ENCODE results near the gene GPR146. TPM values are rescaled to one million over a fixed set of nuclear protein-coding genes. Genes with fewer than 3 reads are reported as not detected.

Gene GPR146
- total RNA-seq, 1 donor from 2014 or later: 5.2 TPM

GRCh38 chr7:1104516-1105179 lies 60.3 kb downstream of the GPR146 start:
- H3K4me1 ChIP-seq (ENCODE audit: control insufficient read depth in 3 of 3, insufficient read depth in 3 of 3, low read length in 3 of 3): peaks cover 18 to 38% (median 28%) of the 10 kb centered on the region in 3 donors
- H3K4me3 ChIP-seq (ENCODE audit: low read length in 3 of 3): no peak overlapping the region
- no peaks in the 10 kb centered on the region for H3K9me3 ChIP-seq (ENCODE audit: control insufficient read depth in 3 of 3, low read length in 3 of 3)
- H3K9ac ChIP-seq (ENCODE audit: low read depth in 1 of 3, low read length in 3 of 3): peak overlapping the region in 1 of 3 donors; percentile 25
- no peaks in the 10 kb centered on the region for H3K36me3 ChIP-seq (ENCODE audit: control insufficient read depth in 3 of 3, insufficient read depth in 3 of 3, low read length in 3 of 3)
- peaks cover 0 to 3% (median 0%) of the 10 kb centered on the region in 3 donors for H3K27me3 ChIP-seq (ENCODE audit: control insufficient read depth in 3 of 3, insufficient read depth in 3 of 3, low read length in 3 of 3)
- no peak overlapping the region for H3K27ac ChIP-seq (ENCODE audit: low read depth, low read length)

DNA sequence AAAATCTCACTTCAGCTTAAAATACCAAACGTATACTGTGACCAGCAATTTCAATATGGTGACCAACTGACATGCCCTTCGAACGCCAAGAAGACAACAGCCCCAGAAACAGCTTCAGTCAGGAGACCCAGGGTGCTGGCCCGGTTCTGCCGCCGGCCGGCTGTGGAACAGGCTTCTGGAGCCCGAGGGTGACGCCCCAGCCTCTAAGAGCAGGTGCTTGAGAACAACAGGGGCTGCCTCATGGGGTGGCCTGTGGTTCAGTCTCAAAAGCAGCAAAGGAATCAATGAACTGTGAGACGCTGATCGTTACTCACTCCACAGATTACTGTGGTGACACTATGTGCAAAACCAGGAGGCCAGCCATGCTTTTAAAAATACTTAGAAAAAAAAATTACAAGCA lies 60.8 kb downstream of the GPR146 start:
- H3K36me3 ChIP-seq (ENCODE audit: control insufficient read depth in 3 of 3, insufficient read depth in 3 of 3, low read length in 3 of 3): no peaks in the 10 kb centered on the region
- peaks cover 18 to 38% (median 28%) of the 10 kb centered on the region in 3 donors for H3K4me1 ChIP-seq (ENCODE audit: control insufficient read depth in 3 of 3, insufficient read depth in 3 of 3, low read length in 3 of 3)
- no peaks in the 10 kb centered on the region for H3K9me3 ChIP-seq (ENCODE audit: control insufficient read depth in 3 of 3, low read length in 3 of 3)
- H3K27me3 ChIP-seq (ENCODE audit: control insufficient read depth in 3 of 3, insufficient read depth in 3 of 3, low read length in 3 of 3): peaks cover 0 to 3% (median 0%) of the 10 kb centered on the region in 3 donors
- no peak overlapping the region for H3K4me3 ChIP-seq (ENCODE audit: low read length in 3 of 3)
- H3K27ac ChIP-seq (ENCODE audit: low read depth, low read length): no peak overlapping the region
- peak overlapping the region in 1 of 3 donors; percentile 25 for H3K9ac ChIP-seq (ENCODE audit: low read depth in 1 of 3, low read length in 3 of 3)

DNA sequence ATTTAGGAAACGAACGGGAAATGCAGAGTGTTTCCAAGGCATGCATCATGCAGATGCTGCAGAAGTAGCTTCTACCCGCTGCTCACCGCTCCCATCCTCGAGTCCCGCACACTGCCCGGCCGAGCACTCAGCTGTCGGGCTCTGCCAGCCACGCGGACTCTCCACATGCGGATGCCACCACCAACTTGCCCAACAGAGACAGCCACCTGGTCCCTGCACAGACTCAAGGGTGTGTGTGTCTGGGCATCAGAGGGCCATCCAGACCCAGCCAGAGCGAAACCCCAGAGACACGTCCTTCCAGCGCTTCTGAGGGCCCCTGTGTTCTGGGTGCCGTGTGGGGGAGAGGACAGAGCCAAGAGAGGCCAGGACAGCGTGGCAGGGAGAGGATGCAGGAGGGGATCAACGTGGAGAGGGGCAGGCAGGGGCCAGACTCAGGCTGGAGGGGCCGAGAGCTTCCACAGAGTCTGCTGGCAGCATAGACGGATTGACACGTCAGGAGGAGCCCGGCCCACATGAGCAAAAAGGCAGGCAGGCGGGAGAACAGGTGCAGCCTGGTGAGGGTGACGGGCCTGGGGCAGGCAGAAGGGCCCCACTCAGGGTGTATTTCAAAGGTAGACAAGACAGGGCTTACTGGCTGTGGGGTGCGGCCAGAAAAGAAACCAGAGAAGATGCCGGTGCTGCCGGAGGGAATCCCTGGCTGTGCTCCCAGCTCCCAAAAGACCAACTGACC lies 61.9 kb downstream of the GPR146 start:
- H3K9me3 ChIP-seq (ENCODE audit: control insufficient read depth in 3 of 3, low read length in 3 of 3): no peaks in the 10 kb centered on the region
- peak overlapping the region; percentile 74 for H3K27ac ChIP-seq (ENCODE audit: low read depth, low read length)
- peaks cover 18 to 38% (median 28%) of the 10 kb centered on the region in 3 donors for H3K4me1 ChIP-seq (ENCODE audit: control insufficient read depth in 3 of 3, insufficient read depth in 3 of 3, low read length in 3 of 3)

DNA sequence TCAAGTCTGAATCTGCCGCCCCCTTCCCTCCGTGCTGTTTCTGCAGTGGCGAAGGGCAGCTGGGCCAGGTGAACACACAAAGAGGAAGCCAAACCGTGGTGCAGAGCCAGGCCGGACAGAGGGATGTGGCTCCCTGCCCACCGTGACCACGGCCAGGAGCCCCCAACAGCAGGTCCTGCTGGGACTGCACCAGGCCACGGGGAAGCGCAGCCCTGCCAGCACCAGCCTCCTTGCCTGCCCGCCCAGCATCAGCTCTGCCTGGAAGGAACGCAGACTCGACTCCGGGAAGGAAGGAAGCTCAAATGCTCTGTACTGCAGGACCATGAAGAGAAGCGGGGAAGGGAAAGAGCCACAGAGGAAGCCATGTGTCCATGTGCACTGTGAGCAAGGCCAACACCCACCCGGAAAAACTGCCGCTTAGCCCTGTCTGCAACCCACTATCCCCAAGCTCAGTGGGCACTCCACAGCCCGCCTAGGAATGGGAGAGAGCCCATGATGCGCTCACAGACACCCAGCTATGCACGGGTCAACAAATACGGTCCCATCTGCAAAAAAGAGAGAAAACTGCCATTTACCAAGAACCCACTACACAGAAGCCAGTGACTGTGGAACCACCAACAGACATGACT lies 62.6 kb downstream of the GPR146 start:
- Histone ChIP-seq H3K4me3 (ENCODE audit: low read length in 3 of 3) (peak overlapping the region in 2 of 3 donors; percentile 43 to 49), H3K9me3 (ENCODE audit: control insufficient read depth in 3 of 3, low read length in 3 of 3) (no peaks in the 10 kb centered on the region), H3K9ac (ENCODE audit: low read depth in 1 of 3, low read length in 3 of 3) (peak overlapping the region; percentile 47 to 79 (median 64)), H3K4me1 (ENCODE audit: control insufficient read depth in 3 of 3, insufficient read depth in 3 of 3, low read length in 3 of 3) (peaks cover 18 to 38% (median 28%) of the 10 kb centered on the region in 3 donors), H3K27me3 (ENCODE audit: control insufficient read depth in 3 of 3, insufficient read depth in 3 of 3, low read length in 3 of 3) (no peaks in the 10 kb centered on the region), H3K36me3 (ENCODE audit: control insufficient read depth in 3 of 3, insufficient read depth in 3 of 3, low read length in 3 of 3) (no peaks in the 10 kb centered on the region), H3K27ac (ENCODE audit: low read depth, low read length) (peak overlapping the region; percentile 74)

More for the DNA sequence above, 61.9 kb downstream of the GPR146 start:
- Histone ChIP-seq H3K27me3 (ENCODE audit: control insufficient read depth in 3 of 3, insufficient read depth in 3 of 3, low read length in 3 of 3) (no peaks in the 10 kb centered on the region), H3K4me3 (ENCODE audit: low read length in 3 of 3) (peak overlapping the region in 2 of 3 donors; percentile 43 to 60), H3K36me3 (ENCODE audit: control insufficient read depth in 3 of 3, insufficient read depth in 3 of 3, low read length in 3 of 3) (no peaks in the 10 kb centered on the region), H3K9ac (ENCODE audit: low read depth in 1 of 3, low read length in 3 of 3) (peak overlapping the region; percentile 47 to 79 (median 64))

DNA sequence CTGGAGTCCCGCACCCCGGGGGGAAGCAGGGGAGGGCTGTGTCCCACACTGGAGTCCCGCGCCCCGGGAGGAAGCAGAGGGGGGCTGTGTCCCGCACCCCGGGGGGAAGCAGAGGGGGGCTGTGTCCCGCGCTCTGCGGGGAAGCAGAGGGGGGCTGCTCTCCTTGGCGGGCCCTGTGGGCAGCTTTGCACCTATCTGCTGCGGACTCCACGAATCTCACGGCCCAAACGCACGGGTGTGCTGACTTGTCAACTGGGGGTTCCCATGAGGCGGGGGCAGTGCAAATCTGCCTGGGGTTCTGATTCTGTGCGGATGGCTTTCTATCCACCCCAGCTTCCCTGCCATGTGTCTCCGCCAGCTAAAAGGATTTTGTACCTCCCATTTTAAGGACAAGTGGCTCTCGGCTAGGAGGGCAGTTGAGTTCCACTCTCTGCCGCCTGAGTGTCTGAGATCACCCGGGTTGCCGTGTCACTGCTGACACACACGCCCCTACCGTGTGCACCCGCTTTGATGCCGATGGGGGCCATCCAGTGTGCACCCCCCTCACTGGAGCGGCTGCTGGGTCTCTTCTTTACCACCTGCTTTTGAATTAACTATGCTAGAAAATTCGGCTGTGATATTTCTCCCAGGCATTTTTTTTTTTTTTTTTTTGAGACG lies 64.0 kb downstream of the GPR146 start:
- Histone ChIP-seq H3K27ac (ENCODE audit: low read depth, low read length) (no peak overlapping the region), H3K9ac (ENCODE audit: low read depth in 1 of 3, low read length in 3 of 3) (no peak overlapping the region), H3K4me1 (ENCODE audit: control insufficient read depth in 3 of 3, insufficient read depth in 3 of 3, low read length in 3 of 3) (peaks cover 18 to 38% (median 30%) of the 10 kb centered on the region in 3 donors), H3K9me3 (ENCODE audit: control insufficient read depth in 3 of 3, low read length in 3 of 3) (no peaks in the 10 kb centered on the region), H3K27me3 (ENCODE audit: control insufficient read depth in 3 of 3, insufficient read depth in 3 of 3, low read length in 3 of 3) (no peaks in the 10 kb centered on the region), H3K4me3 (ENCODE audit: low read length in 3 of 3) (no peak overlapping the region), H3K36me3 (ENCODE audit: control insufficient read depth in 3 of 3, insufficient read depth in 3 of 3, low read length in 3 of 3) (no peaks in the 10 kb centered on the region)

Small RNAs within 50 kb of the gene (small RNA-seq; reads per million reads assigned to genes)
- 20.9 reads per million, percentile 94 among the genes with 10 or more reads in this experiment for gene MIR339

Other genes with a start within 250 kb of the GPR146 start
- 180 TPM for gene SUN1, start 212.1 kb upstream of the GPR146 start, total RNA-seq
- gene GET4, start 168.0 kb upstream of the GPR146 start, total RNA-seq: 25.1 TPM
- gene ADAP1, start 89.9 kb upstream of the GPR146 start, total RNA-seq: 1.0 TPM
- gene COX19, start 69.0 kb upstream of the GPR146 start, total RNA-seq: 12.0 TPM
- gene CYP2W1, start 61.4 kb upstream of the GPR146 start, total RNA-seq: not detected
- gene GPER1, start 43.6 kb downstream of the GPR146 start, total RNA-seq: 5.2 TPM
- gene ZFAND2A, start 115.7 kb downstream of the GPR146 start, total RNA-seq: 10.4 TPM
- gene UNCX, start 188.3 kb downstream of the GPR146 start, total RNA-seq: not detected

Measured in skeletal muscle tissue (tissue), 5 donors.